Fibroblast of villous mesenchyme (primary cell): ENCODE data around the gene MTERF1. TPM values are rescaled to one million over a fixed set of nuclear protein-coding genes. Genes with fewer than 3 reads are reported as not detected.
A peak's percentile ranks its signal among the peaks of the same experiment; 100 is the strongest.

Source experiments
- DNase-seq: peaks from one replicate; pipeline ENCODE4 v3.0.0-alpha.2; 2010; ENCODE audit warnings: low read depth
- H3K4me3 ChIP-seq: 2 replicates; pipeline ENCODE4 v1.5.1; 2011; ENCODE audit warnings: low read depth, mild to moderate bottlenecking, low read length
- total RNA-seq: library from RNA; depleted of rRNA; stranded (reverse); fragments of >200 nt; gene quantifications from 2 replicates; pipeline ENCODE4 v1.2.3, GENCODE V29; 2012
- TF ChIP-seq, protein P1 (sequence below): IDR thresholded peaks from 2 replicates; pipeline ENCODE4 v1.5.1; 2012; ENCODE audit warnings: low read depth, mild to moderate bottlenecking, low read length; ENCODE audit not compliant: insufficient read depth

MTERF1 gene
- total RNA-seq, 1 donor: 13.4 TPM

DNA sequence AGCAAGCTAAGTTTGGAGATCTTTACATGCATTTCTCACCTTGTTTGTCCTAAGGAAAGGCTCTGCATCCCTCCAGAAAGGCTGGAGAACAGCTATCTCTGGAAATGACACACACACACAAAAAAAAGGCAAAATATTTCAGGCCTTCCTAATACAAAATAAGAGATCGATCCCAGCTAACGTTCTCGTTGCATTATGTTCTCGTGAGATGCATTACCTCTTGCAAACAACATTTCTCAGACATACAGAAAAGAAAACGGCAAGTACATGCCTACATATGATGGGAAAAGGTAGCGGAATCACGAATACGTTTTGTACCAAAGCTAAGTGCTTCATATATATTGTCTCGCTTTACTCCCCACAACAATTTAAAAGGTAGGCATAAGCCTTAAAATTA is 488 bp downstream of the MTERF1 start:
- TF ChIP-seq, protein P1, sequence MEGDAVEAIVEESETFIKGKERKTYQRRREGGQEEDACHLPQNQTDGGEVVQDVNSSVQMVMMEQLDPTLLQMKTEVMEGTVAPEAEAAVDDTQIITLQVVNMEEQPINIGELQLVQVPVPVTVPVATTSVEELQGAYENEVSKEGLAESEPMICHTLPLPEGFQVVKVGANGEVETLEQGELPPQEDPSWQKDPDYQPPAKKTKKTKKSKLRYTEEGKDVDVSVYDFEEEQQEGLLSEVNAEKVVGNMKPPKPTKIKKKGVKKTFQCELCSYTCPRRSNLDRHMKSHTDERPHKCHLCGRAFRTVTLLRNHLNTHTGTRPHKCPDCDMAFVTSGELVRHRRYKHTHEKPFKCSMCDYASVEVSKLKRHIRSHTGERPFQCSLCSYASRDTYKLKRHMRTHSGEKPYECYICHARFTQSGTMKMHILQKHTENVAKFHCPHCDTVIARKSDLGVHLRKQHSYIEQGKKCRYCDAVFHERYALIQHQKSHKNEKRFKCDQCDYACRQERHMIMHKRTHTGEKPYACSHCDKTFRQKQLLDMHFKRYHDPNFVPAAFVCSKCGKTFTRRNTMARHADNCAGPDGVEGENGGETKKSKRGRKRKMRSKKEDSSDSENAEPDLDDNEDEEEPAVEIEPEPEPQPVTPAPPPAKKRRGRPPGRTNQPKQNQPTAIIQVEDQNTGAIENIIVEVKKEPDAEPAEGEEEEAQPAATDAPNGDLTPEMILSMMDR: no peak
- peak overlapping the region; percentile 97 for H3K4me3 ChIP-seq
- DNase-seq: no peak

DNA sequence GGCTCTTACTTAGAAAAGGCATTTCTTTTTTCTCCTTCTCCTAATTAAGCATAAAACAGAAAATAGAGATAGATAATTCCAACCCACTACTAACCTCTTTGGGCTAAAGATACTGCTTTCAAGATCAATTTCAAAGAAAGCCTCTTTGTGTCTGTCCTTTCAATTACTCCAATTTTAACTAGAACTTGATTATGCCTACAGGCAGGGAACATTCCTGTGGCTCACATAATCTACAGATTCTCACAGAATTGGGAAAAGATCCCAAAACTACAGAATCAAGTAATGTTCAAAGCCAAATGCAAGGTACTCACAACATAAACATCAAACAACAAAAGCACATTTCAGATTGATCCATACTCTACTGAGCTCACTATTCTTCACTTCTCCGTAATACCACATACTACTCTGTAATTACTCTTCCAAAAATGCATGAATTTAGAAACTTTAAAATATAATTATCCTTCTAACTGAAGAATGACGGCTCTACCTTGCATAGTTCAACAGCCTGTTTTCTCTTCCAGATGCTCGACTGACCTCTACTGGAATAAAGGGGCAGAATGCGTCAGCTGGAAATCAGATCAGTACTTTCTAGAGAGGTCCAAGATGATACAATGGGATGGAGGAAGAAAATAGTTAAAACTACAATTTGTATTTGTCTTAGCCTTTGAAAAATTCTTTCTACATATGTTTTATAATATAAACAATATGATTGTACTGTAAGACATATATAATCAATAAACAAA is 3.9 kb downstream of the MTERF1 start:
- DNase-seq: no peak
- H3K4me3 ChIP-seq: no peak overlapping the region
- TF ChIP-seq, protein P1: peak; percentile 30

DNA sequence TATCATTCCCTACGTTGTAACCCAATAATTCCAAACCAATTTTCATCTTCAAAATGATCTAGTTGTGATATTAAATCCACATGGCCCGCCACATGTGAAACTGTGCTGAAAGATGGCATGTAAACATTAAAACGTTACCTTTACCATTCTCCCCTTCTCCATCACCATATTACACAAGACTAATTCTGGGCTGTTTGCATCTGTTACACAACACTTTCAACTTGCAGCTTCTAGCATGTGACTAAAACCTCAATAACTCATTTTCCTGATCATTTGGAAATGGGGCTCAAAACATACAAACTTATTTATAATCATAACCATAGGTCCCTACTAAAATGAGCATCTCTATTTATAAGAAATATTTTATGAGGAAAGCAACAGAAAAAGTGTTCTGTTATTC is 4.7 kb downstream of the MTERF1 start:
- TF ChIP-seq, protein P1: no peak
- H3K4me3 ChIP-seq: no peak overlapping the region
- peak; percentile 21 for DNase-seq

DNA sequence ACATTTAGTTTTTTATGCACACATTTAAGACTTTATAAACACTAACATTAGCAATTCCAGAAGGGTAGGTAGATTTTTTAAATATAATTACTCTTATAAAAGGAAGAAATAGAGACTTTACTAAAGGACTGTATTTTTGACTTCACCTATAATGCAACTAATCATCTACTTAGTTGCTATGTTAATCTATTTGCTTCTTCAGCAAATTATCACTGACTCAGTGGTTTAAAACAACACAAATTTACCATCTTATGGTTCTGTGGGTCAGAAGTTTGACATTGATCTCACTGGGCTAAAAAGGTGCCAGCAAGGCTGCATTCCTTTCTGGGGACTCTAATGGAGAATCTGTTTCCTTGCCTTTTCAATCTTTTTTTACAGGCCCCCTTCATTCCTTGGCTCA is 7.6 kb downstream of the MTERF1 start:
- TF ChIP-seq, protein P1: no peak
- no peak overlapping the region for H3K4me3 ChIP-seq
- no peak for DNase-seq

DNA sequence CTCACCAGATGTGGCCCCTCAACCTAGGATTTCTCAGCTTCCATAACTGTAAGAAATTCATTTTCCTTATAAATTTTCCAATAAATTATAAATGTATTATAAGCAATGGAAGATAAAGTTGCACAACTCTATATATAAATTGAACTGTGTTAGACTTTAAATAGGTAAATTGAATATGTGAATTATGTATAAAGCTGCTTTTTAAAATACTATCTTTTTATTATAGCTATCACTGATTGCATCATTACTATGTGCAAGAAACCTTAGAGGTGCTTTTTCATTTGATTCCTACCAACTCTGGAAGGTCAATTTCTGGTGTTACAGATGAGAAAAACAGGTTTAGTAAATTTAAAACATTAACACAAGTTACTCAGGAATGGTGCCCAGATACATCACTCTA is 8.4 kb downstream of the MTERF1 start:
- no peak for DNase-seq
- TF ChIP-seq, protein P1: no peak
- H3K4me3 ChIP-seq: no peak overlapping the region

DNA sequence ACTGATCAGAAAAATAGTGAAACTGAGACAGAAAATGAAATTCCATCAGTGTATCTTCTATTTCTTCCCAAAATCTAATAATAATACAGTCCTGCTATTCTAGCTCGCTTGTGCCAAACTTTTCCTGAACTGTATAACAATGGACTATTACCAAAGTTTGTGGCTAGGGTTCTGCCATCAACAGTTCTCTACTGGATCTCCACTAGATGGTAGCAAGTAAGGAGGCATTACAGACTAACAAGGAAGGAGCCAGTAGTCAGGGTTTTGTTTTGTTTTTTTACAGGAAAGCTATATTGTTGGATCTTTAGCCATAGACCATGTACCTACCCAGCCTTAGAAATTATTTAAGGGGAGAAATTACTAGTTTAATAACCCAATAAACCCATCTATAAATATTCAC is 10.8 kb downstream of the MTERF1 start:
- DNase-seq: no peak
- no peak overlapping the region for H3K4me3 ChIP-seq
- TF ChIP-seq, protein P1: peak; percentile 10
